ENCODE measurements around the gene MYO1H.
A peak's percentile ranks its signal among the peaks of the same experiment; 100 is the strongest.

Gene MYO1H

DNA sequence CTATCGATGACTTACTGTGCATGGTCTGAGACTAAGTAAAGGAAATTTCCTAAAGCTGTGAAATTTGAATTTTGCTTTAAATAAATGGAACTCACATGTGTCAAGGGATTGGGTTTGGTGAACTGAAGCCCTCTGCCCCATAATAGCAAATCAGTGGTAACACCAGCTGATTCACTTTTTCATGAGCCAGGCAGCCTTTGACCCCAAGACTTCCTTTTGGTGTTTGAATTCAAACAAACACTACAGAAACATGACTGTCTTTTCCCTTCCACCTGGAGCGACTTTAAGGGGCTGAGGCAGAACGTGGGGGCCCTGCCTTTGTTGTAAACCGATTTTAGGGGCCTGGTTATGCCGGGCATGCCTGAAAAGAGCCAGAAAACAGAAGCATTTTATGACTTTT, 100.6 kb downstream of the MYO1H start:
- TF ChIP-seq CREB1 (IDR thresholded peaks at IDR 0.05; ENCODE audit: low read depth) (no peak), EP300 (IDR thresholded peaks at IDR 0.05; ENCODE audit: borderline replicate concordance) (no peak), YY1 (IDR thresholded peaks at IDR 0.05; ENCODE audit: low read depth) (no peak), FOXM1 (IDR thresholded peaks at IDR 0.05; ENCODE audit: borderline replicate concordance, low read depth) (no peak), TEAD4 (IDR thresholded peaks at IDR 0.05) (no peak), CEBPB (IDR thresholded peaks at IDR 0.05) (no peak), TAF1 (IDR thresholded peaks at IDR 0.05; ENCODE audit: low read depth) (no peak), EGR1 (IDR thresholded peaks at IDR 0.05) (no peak), TCF12 (IDR thresholded peaks at IDR 0.05; ENCODE audit: low read depth) (no peak), RAD21 (IDR thresholded peaks at IDR 0.05; ENCODE audit: low read depth) (no peak), ZBTB7A (IDR thresholded peaks at IDR 0.05; ENCODE audit: low read depth) (no peak), NFIC (IDR thresholded peaks at IDR 0.05) (no peak)
- TF ChIP-seq, protein P1, sequence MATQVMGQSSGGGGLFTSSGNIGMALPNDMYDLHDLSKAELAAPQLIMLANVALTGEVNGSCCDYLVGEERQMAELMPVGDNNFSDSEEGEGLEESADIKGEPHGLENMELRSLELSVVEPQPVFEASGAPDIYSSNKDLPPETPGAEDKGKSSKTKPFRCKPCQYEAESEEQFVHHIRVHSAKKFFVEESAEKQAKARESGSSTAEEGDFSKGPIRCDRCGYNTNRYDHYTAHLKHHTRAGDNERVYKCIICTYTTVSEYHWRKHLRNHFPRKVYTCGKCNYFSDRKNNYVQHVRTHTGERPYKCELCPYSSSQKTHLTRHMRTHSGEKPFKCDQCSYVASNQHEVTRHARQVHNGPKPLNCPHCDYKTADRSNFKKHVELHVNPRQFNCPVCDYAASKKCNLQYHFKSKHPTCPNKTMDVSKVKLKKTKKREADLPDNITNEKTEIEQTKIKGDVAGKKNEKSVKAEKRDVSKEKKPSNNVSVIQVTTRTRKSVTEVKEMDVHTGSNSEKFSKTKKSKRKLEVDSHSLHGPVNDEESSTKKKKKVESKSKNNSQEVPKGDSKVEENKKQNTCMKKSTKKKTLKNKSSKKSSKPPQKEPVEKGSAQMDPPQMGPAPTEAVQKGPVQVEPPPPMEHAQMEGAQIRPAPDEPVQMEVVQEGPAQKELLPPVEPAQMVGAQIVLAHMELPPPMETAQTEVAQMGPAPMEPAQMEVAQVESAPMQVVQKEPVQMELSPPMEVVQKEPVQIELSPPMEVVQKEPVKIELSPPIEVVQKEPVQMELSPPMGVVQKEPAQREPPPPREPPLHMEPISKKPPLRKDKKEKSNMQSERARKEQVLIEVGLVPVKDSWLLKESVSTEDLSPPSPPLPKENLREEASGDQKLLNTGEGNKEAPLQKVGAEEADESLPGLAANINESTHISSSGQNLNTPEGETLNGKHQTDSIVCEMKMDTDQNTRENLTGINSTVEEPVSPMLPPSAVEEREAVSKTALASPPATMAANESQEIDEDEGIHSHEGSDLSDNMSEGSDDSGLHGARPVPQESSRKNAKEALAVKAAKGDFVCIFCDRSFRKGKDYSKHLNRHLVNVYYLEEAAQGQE (IDR thresholded peaks at IDR 0.05; ENCODE audit: low read depth): no peak
- TF ChIP-seq, protein P2, sequence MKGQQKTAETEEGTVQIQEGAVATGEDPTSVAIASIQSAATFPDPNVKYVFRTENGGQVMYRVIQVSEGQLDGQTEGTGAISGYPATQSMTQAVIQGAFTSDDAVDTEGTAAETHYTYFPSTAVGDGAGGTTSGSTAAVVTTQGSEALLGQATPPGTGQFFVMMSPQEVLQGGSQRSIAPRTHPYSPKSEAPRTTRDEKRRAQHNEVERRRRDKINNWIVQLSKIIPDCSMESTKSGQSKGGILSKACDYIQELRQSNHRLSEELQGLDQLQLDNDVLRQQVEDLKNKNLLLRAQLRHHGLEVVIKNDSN (IDR thresholded peaks at IDR 0.05): no peak

DNA sequence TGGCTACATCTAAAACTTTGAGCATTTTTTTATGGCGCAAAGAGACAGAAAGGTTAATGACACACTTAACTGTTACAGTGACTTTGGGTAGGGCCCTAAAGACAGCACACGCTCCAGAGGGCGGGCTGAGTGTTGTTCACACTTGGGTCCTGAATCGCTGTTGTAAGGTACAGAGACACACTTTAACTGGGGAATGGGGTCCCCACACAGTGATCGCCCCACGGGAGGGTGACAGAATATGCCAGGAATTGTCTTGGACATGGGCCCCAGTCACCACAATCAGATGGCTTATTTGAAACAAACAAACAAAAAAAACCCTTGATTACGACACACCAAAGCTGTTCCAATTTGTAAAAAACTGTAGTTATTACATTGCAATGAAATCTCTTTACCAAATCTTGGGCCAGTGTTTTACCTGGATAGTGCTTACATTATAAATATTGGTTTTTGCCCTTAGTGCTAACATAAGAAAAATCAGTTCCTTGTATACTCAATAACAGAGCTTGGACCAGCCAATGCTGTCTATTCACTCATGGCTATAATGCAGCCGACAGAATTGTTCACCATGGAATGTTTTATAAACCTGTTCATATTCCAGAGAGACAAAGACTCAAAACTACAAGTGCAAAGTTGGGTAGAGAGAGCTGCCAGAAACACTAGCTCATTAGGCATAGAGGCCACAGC, 101.1 kb downstream of the MYO1H start:
- TF ChIP-seq YY1 (IDR thresholded peaks at IDR 0.05; ENCODE audit: low read depth): no peak
- no peak for TF ChIP-seq EP300 (IDR thresholded peaks at IDR 0.05; ENCODE audit: borderline replicate concordance)
- TF ChIP-seq, protein P3, sequence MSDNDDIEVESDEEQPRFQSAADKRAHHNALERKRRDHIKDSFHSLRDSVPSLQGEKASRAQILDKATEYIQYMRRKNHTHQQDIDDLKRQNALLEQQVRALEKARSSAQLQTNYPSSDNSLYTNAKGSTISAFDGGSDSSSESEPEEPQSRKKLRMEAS (IDR thresholded peaks at IDR 0.05): no peak
- no peak for TF ChIP-seq TAF1 (IDR thresholded peaks at IDR 0.05; ENCODE audit: low read depth)
- TF ChIP-seq, protein P2 (IDR thresholded peaks at IDR 0.05): no peak
- no peak for TF ChIP-seq CEBPB (IDR thresholded peaks at IDR 0.05)
- TF ChIP-seq ZBTB7A (IDR thresholded peaks at IDR 0.05; ENCODE audit: low read depth): no peak
- TF ChIP-seq TCF12 (IDR thresholded peaks at IDR 0.05; ENCODE audit: low read depth): no peak
- TF ChIP-seq, protein P1 (IDR thresholded peaks at IDR 0.05; ENCODE audit: low read depth): no peak
- TF ChIP-seq FOXM1 (IDR thresholded peaks at IDR 0.05; ENCODE audit: borderline replicate concordance, low read depth): no peak
- no peak for TF ChIP-seq TEAD4 (IDR thresholded peaks at IDR 0.05)
- TF ChIP-seq CREB1 (IDR thresholded peaks at IDR 0.05; ENCODE audit: low read depth): no peak
- no peak for TF ChIP-seq RAD21 (IDR thresholded peaks at IDR 0.05; ENCODE audit: low read depth)
- no peak for TF ChIP-seq NFIC (IDR thresholded peaks at IDR 0.05)
- TF ChIP-seq EGR1 (IDR thresholded peaks at IDR 0.05): no peak

DNA sequence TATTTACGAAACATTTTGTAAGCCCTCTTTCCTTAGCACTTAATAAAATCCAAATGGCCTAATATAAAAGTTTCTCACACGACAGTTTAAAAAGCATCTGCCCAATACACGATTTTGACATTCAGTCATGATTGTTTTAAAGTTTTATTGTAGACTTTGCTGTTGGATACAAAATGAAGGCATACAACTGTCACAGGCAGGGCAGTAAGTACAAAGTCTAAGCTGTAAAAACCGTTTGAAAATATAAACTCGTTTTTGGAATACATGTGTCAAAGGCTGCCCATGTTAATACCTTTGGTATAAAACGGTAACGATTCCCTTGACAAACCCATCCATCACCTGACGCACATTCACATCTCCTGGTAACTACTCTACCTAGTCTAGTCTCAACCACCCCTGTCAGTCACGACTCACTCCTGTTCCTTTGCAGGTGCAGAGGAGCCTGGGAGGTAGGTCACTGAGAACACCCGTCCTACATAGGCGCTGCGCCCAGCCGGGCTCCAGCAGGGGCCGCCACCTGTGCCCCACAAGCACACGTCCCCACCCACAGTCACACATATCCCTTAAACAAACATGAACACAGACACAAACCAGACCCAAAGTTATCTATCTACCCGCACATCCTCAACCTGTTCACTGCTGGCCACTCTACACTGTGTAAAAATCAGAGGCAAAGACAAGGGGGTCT, 102.3 kb downstream of the MYO1H start:
- TF ChIP-seq RAD21 (IDR thresholded peaks at IDR 0.05; ENCODE audit: low read depth) (peak; percentile 7; the same call in 1 of the 2 replicates), TEAD4 (IDR thresholded peaks at IDR 0.05) (no peak)

DNA sequence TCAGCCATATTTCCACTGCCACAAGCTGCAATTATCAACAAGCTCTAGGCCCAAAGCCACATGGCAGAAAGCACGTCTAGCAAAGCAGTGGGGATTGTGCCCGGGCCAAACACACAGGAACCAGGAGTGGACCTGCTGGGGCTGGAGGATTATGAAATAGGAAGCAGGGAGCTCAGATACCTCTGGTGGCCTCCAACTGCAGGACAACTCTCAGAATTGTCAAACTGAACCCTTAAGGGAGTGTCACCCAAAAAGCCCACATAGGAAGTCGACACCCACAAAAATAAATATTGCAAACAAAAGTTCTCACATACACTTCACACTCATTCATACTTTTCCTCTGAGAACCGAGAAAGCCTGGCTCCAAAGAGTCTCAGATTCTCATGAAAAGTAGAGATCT, 103.3 kb downstream of the MYO1H start:
- TF ChIP-seq RAD21 (IDR thresholded peaks at IDR 0.05; ENCODE audit: low read depth): no peak
- TF ChIP-seq, protein P1 (IDR thresholded peaks at IDR 0.05; ENCODE audit: low read depth): no peak
- no peak for TF ChIP-seq ZBTB7A (IDR thresholded peaks at IDR 0.05; ENCODE audit: low read depth)
- TF ChIP-seq FOXM1 (IDR thresholded peaks at IDR 0.05; ENCODE audit: borderline replicate concordance, low read depth): no peak
- no peak for TF ChIP-seq TCF12 (IDR thresholded peaks at IDR 0.05; ENCODE audit: low read depth)
- no peak for TF ChIP-seq YY1 (IDR thresholded peaks at IDR 0.05; ENCODE audit: low read depth)
- no peak for TF ChIP-seq EP300 (IDR thresholded peaks at IDR 0.05; ENCODE audit: borderline replicate concordance)
- TF ChIP-seq NFIC (IDR thresholded peaks at IDR 0.05): no peak
- TF ChIP-seq EGR1 (IDR thresholded peaks at IDR 0.05): no peak
- TF ChIP-seq TAF1 (IDR thresholded peaks at IDR 0.05; ENCODE audit: low read depth): no peak
- no peak for TF ChIP-seq TEAD4 (IDR thresholded peaks at IDR 0.05)
- TF ChIP-seq CEBPB (IDR thresholded peaks at IDR 0.05): no peak
